ENCODE measurements around the gene GABBR2.

Gene GABBR2

GRCh38 chr9:98247831-98248657 lies 460.7 kb downstream of the GABBR2 start:
- DNase-seq, result no peak

- DNase-seq, result no peak
Measured at GRCh38 chr9:98242426-98242825, 466.3 kb downstream of the GABBR2 start.

- DNase-seq, result no peak
Measured at GRCh38 chr9:98241357-98242300, 467.1 kb downstream of the GABBR2 start.

GRCh38 chr9:98240475-98240874 lies 468.3 kb downstream of the GABBR2 start:
- DNase-seq, result no peak
